ENCODE measurements around the gene CERK.
"Not testable (repeated sequence)": the region's sequence is repeated elsewhere in the genome, so short reads cannot be mapped to it uniquely, and the experiment has no call there.

CERK gene

DNA sequence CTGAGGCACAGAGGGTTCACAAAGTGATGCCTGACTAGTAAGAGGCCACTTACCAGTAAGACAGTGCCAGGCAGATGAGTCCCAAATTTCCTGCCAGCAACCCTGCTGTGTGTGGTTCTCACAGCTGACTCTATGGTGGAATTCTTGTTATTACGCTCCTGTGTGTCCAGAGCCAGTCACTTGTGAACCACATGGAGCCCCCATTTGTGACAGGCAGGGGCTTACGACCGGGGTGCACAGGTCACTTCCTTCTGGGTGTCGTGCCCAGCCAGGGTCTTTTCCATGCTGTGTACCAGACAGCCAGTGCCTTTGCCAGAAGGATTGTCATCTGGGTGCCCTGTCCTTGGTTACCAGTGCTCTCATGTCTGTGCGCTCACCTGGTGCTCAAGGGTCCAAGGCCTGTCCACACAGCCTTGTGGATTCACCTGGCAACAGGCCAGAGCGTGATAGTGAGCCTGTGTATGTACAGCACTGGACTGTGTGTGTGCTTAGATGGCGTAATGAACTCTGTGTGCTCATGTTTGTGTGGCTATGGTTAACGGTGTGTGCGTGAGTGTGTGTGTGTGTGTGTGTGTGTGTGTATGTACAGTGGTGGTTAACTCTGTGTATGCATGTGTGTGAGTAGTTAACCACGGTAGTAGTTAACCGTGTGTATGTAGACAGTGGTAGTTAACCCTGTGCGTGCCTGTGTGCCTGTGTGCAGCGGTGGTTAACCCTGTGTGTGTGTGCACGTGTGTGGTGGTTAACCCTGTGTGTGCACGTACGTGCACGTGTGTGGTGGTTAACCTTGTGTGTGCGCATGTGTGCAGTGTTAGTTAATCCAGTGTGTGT lies 99.2 kb downstream of the CERK start:
- no peaks in the 10 kb centered on the region for H3K36me3 ChIP-seq (ENCODE audit: control insufficient read depth, insufficient read depth, low read length)
- 92 to 93% methylated on average over 18 of the region's 18 CpGs for WGBS, 2 experiments
- H3K9me3 ChIP-seq (ENCODE audit: control insufficient read depth, low read length), result no peaks in the 10 kb centered on the region
- H3K27me3 ChIP-seq (ENCODE audit: control insufficient read depth, insufficient read depth, low read length, poor library complexity, severe bottlenecking), result no peaks in the 10 kb centered on the region
- no peak overlapping the region for H3K27ac ChIP-seq (ENCODE audit: insufficient read depth, low read depth, low read length, poor library complexity, severe bottlenecking)
- H3K4me3 ChIP-seq (ENCODE audit: insufficient read depth, low read depth, low read length), result no peak overlapping the region
- H3K4me1 ChIP-seq (ENCODE audit: control insufficient read depth, insufficient read depth, low read length), result peaks cover 26% of the 10 kb centered on the region

DNA sequence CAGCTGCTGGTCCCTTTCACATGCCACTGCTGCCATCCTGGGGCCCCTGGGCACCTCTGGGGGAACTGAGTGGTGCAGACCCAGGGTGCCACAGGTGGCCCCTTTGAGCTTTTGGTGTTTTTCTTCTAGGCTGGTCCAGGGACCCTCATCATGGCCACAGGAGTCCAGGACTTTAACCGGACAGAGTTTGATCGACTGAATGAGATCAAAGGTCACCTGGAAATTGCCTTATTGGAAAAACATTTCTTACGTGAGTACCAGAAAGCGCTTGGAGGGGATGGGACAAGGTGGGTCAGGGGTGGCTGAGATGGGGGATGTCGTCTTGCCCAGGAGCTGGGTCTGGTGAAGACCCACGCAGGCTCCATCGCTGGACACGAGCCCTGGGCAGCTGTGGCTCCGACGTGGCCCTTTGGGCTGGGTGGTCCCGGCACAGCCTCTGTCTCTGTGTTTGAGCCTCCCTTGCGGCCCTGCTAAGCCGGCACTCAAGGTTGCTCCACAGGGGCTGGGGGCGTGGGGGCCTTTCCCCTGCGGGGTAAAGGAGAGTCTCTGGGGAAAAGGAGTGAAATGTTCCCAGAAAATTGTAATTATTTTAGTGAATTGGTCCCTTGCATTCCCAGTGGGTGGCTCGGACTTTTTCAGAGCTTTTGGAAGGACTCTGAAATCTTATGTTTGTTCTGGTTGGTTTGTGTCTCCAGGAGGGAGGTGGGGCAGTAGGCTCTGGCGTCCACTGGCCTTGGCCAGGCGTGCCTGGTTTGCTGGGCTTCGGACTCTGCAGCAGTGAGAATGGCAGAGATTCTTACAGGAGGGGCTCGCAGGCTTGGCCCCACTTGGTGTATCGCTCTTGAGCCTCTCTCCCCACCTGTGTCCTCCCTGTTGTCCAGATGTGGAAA lies 100.1 kb downstream of the CERK start:
- Histone ChIP-seq H3K4me3 (ENCODE audit: insufficient read depth, low read depth, low read length) (no peak overlapping the region), H3K9me3 (ENCODE audit: control insufficient read depth, low read length) (no peaks in the 10 kb centered on the region), H3K36me3 (ENCODE audit: control insufficient read depth, insufficient read depth, low read length) (no peaks in the 10 kb centered on the region), H3K27me3 (ENCODE audit: control insufficient read depth, insufficient read depth, low read length, poor library complexity, severe bottlenecking) (no peaks in the 10 kb centered on the region), H3K27ac (ENCODE audit: insufficient read depth, low read depth, low read length, poor library complexity, severe bottlenecking) (no peak overlapping the region), H3K4me1 (ENCODE audit: control insufficient read depth, insufficient read depth, low read length) (peaks cover 26% of the 10 kb centered on the region)
- 95% methylated on average over 21 of the region's 21 CpGs for WGBS, 2 experiments

DNA sequence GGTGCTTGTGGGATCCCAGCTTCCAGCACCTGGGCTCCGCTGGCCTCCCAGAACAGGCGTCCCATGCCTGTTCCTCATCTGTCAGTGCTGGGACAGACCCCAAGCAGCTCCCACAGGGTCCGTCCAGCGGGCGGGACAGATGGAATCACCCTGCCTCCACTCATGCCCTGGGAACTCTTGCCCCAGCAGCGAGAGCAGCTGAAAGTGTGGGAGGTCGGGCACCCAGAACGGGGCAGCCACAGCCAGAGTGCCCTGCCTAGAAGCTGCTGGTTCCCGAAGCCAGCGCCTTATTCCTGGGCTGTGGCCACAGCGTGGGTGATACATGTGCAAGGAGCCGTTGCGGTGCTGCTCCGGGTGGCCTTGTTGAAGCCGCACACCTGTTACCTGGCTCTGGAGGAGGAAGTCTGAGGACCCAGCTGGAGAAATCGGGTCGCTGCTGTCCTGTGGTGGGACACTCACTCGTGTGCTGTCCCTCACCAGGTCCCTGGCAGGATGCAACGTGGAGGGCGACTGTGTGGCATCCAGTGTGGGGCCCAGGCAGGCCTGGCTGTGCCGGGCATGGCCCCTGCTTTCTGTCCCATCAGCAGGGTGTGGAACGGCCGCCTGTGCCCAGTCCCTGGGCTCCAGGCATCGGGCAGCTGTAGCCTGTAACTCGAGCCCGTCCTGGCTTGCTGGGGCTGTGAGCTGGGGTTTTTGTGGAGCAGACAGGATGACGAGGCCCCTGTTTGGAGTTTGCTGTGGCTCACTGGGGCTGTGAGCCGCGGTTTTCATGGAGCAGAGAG lies 101.6 kb downstream of the CERK start:
- Histone ChIP-seq H3K36me3 (ENCODE audit: control insufficient read depth, insufficient read depth, low read length) (no peaks in the 10 kb centered on the region), H3K27ac (ENCODE audit: insufficient read depth, low read depth, low read length, poor library complexity, severe bottlenecking) (peak overlapping the region; percentile 30), H3K9me3 (ENCODE audit: control insufficient read depth, low read length) (no peaks in the 10 kb centered on the region), H3K27me3 (ENCODE audit: control insufficient read depth, insufficient read depth, low read length, poor library complexity, severe bottlenecking) (no peaks in the 10 kb centered on the region), H3K4me3 (ENCODE audit: insufficient read depth, low read depth, low read length) (no peak overlapping the region), H3K4me1 (ENCODE audit: control insufficient read depth, insufficient read depth, low read length) (peaks cover 26% of the 10 kb centered on the region)
- WGBS, 2 experiments, result 83% methylated on average over 29 of the region's 29 CpGs

DNA sequence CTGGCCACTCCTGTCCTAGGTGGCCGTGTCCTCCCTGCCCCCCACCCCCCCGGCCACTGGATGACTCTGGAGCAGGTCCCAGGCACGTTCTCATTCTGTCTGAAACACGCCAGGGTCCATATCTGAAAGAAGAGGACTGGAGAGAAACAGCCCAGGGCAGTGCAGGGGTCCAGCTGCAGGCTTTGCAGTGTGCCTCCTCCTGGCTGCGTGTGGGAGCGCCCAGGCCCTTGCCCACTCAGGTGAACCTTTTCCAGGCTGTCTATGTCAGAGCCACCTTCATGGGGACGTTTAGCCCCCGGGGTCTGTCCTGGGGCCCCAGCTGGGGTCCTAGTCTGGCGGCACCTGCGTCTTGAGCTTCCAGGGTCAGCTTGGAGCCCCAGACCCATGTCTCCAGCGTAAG lies 102.3 kb downstream of the CERK start:
- H3K27me3 ChIP-seq (ENCODE audit: control insufficient read depth, insufficient read depth, low read length, poor library complexity, severe bottlenecking), result no peaks in the 10 kb centered on the region
- no peaks in the 10 kb centered on the region for H3K36me3 ChIP-seq (ENCODE audit: control insufficient read depth, insufficient read depth, low read length)
- H3K4me1 ChIP-seq (ENCODE audit: control insufficient read depth, insufficient read depth, low read length), result peaks cover 26% of the 10 kb centered on the region
- no peak overlapping the region for H3K27ac ChIP-seq (ENCODE audit: insufficient read depth, low read depth, low read length, poor library complexity, severe bottlenecking)
- 85 to 86% methylated on average over 11 of the region's 11 CpGs for WGBS, 2 experiments
- H3K4me3 ChIP-seq (ENCODE audit: insufficient read depth, low read depth, low read length), result no peak overlapping the region
- no peaks in the 10 kb centered on the region for H3K9me3 ChIP-seq (ENCODE audit: control insufficient read depth, low read length)

DNA sequence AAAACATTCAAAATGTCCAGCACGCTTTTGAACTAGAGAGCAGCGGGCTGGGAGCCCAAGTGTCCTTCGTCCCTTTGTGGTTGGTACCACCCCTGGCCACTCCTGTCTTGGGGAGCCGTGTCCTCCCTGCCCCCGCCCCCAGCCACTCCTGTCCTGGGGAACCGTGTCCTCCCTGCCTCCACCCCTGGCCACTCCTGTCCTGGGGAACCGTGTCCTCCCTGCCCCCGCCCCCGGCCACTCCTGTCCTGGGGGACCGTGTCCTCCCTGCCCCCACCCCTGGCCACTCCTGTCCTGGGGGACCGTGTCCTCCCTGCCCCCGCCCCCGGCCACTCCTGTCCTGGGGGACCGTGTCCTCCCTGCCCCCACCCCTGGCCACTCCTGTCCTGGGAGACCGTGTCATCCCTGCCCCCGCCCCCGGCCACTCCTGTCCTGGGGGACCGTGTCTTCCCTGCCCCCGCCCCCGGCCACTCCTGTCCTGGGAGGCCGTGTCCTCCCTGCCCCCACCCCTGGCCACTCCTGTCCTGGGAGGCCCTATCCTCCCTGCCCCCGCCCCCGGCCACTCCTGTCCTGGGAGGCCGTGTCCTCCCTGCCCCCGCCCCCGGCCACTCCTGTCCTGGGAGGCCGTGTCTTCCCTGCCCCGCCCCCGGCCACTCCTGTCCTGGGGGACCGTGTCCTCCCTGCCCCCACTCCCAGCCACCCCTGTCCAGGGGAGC lies 102.9 kb downstream of the CERK start:
- H3K4me1 ChIP-seq (ENCODE audit: control insufficient read depth, insufficient read depth, low read length), result peaks cover 22% of the 10 kb centered on the region
- H3K36me3 ChIP-seq (ENCODE audit: control insufficient read depth, insufficient read depth, low read length); H3K9me3 ChIP-seq (ENCODE audit: control insufficient read depth, low read length); H3K27me3 ChIP-seq (ENCODE audit: control insufficient read depth, insufficient read depth, low read length, poor library complexity, severe bottlenecking); H3K27ac ChIP-seq (ENCODE audit: insufficient read depth, low read depth, low read length, poor library complexity, severe bottlenecking); H3K4me3 ChIP-seq (ENCODE audit: insufficient read depth, low read depth, low read length): not testable (repeated sequence)
- 62 to 66% methylated on average over 16 to 18 of the region's 30 CpGs for WGBS, 2 experiments
